ENCODE results near the gene TRABD2A. TPM values are rescaled to one million over a fixed set of nuclear protein-coding genes. Genes with fewer than 3 reads are reported as not detected.
"Not testable (repeated sequence)": the region's sequence is repeated elsewhere in the genome, so short reads cannot be mapped to it uniquely, and the experiment has no call there.

TRABD2A gene
- total RNA-seq, 1 donor from 2014 or later, result 4.5 TPM

GRCh38 chr2:84779781-84780180, 101.1 kb downstream of the TRABD2A start:
- Mint-ChIP-seq H3K27ac (no peak overlapping the region), H3K27me3 (no peaks in the 10 kb centered on the region), H3K36me3 (ENCODE audit: low read depth) (peaks cover 2% of the 10 kb centered on the region), H3K4me1 (peaks cover 37% of the 10 kb centered on the region), H3K9me3 (peaks cover 14% of the 10 kb centered on the region), H3K4me3 (no peak overlapping the region)
- ChIA-PET CTCF (interaction anchor here (1.1 kb wide), 1 partner anchor 146 kb away, joined by 3 read pairs; no protein-coding TSS in a partner anchor), POLR2A (no interaction called here)
- ATAC-seq (ENCODE audit: low read depth) (no peak), DNase-seq (no peak)
- intact Hi-C loops (cut with micrococcal nuclease), result loop anchor here (5.0 kb wide), 1 partner anchor 103 kb away; the partner anchor contains the start of gene TRABD2A
- no peak for TF ChIP-seq CTCF (IDR thresholded peaks at IDR 0.05)

- ATAC-seq (ENCODE audit: low read depth), result no peak
- POLR2A ChIA-PET, result no interaction called here
- peaks cover 2% of the 10 kb centered on the region for H3K36me3 Mint-ChIP-seq (ENCODE audit: low read depth)
- TF ChIP-seq CTCF (IDR thresholded peaks at IDR 0.05), result no peak
- peaks cover 37% of the 10 kb centered on the region for H3K4me1 Mint-ChIP-seq
- H3K27ac Mint-ChIP-seq, result no peak overlapping the region
- no peaks in the 10 kb centered on the region for H3K27me3 Mint-ChIP-seq
- no peak for DNase-seq
- H3K4me3 Mint-ChIP-seq, result no peak overlapping the region
- CTCF ChIA-PET, result no interaction called here
- intact Hi-C loops (cut with micrococcal nuclease), result no loop called here
- peaks cover 19% of the 10 kb centered on the region for H3K9me3 Mint-ChIP-seq
Measured at GRCh38 chr2:84778911-84779690, 101.8 kb downstream of the TRABD2A start.

GRCh38 chr2:84776011-84776410, 104.9 kb downstream of the TRABD2A start:
- Mint-ChIP-seq H3K4me3 (no peak overlapping the region), H3K27ac (no peak overlapping the region), H3K27me3 (no peaks in the 10 kb centered on the region), H3K9me3 (peaks cover 34% of the 10 kb centered on the region), H3K4me1 (peaks cover 14% of the 10 kb centered on the region), H3K36me3 (ENCODE audit: low read depth) (peaks cover 2% of the 10 kb centered on the region)
- intact Hi-C loops (cut with micrococcal nuclease), result no loop called here
- CTCF ChIA-PET, result no interaction called here
- TF ChIP-seq CTCF (IDR thresholded peaks at IDR 0.05), result no peak
- POLR2A ChIA-PET, result no interaction called here
- ATAC-seq (ENCODE audit: low read depth), result no peak
- no peak for DNase-seq

GRCh38 chr2:84773562-84773961, 107.3 kb downstream of the TRABD2A start:
- POLR2A ChIA-PET; H3K4me3 Mint-ChIP-seq; H3K27ac Mint-ChIP-seq; ATAC-seq (ENCODE audit: low read depth); H3K36me3 Mint-ChIP-seq (ENCODE audit: low read depth); DNase-seq; intact Hi-C loops (cut with micrococcal nuclease); H3K27me3 Mint-ChIP-seq; H3K4me1 Mint-ChIP-seq; CTCF ChIA-PET: not testable (repeated sequence)
- H3K9me3 Mint-ChIP-seq, result peaks cover 33% of the 10 kb centered on the region

Other genes with a start within 250 kb of the TRABD2A start
- 925 and 1,069 TPM in 2 replicates for gene TMSB10, start 24.6 kb upstream of the TRABD2A start, total RNA-seq
- 77.1 and 96.6 TPM in 2 replicates for gene KCMF1, start 90.1 kb upstream of the TRABD2A start, total RNA-seq